C1 segment of cervical spinal cord (tissue), 14 donors: ENCODE results near the gene HS6ST2.

Experiments
- DNase-seq, 14 donors: peaks; one replicate each; lab custom pipeline; 2025; lab: John Stamatoyannopoulos, UW

The HS6ST2 gene

GRCh38 chrX:132677233-132677716 is 281.2 kb downstream of the HS6ST2 start:
- DNase-seq: no peak

GRCh38 chrX:132676561-132677186 is 281.8 kb downstream of the HS6ST2 start:
- no peak for DNase-seq

GRCh38 chrX:132676102-132676501 is 282.3 kb downstream of the HS6ST2 start:
- no peak for DNase-seq

DNA sequence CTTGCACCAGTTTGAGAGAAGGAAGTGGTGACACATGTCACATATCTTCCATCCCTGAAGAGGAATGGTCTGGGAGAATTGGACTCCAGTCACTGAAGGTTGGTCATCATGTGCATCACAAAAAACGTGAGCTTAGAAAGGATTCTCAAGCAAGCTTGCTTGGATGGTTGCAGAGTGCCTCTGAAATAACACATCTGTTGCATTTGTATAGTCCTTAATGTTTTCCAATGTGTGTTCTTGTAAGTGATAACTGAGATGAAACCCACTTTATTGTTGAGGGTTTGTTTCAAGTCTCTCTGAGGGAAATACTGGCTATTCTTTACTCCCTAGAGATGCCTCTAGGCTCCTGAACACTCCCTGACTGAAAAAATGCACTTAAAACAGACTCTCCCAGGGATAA is 285.1 kb downstream of the HS6ST2 start:
- no peak for DNase-seq

DNA sequence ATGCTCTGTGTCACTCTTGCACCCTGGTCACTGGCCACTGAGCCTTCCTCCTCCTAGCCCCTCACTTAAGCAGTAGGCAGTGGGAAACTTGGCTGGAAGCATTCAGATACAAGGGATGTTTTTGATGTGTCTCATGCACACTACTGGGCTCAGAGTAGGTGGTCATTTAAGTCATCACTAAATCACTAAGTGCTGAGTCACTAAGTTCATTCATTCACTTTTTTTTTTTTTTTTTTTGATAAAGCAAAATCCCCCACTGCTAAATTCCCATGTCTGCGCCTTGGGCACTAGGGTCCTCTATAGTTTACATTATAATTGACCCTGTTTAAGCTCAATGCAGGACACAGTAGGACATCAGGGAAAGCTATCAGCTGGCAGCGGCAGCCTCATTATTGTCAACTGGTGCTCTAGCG is 287.2 kb downstream of the HS6ST2 start:
- DNase-seq: no peak

- DNase-seq: no peak
These were observed 289.3 kb downstream of the HS6ST2 start for GRCh38 chrX:132669142-132669541.

DNA sequence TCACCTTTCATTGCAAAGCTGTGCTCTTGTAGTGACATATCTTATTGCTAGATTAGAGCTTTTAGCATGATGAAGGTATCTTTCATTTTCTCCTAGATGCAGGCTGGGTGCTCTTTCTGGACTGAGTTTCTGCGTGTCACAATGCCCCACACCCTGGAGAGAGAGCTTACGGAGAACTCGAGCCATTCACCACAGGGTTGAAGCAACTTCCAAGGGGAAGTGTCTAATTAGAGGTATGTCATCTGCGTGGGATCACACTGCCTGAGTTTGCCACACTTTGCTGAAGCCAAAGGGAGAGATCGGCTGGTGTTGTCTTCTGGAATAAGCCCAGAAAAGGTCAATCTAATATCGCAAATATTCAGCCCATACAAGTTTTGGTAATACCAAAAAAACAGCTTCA is 290.3 kb downstream of the HS6ST2 start:
- DNase-seq: no peak

DNA sequence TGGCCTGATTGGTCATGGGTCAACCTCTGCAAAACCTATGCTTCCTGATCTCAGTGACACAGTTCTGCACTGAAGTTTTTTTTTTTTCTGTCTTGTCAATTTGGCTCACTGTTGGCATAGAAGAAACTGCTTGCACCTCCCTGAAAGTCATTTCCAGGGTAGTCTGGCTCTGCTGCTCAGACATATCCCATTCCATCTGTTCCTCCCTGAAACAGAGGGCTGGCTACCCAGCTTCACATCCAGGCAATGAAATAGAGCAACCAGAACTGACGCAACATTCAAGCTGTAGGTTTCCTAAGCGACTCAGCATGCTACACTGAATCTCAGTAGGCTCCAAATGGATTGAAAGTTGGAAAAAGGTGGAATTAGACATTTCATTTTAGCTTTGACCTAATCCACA is 292.8 kb downstream of the HS6ST2 start:
- no peak for DNase-seq

GRCh38 chrX:132664273-132664672 is 294.2 kb downstream of the HS6ST2 start:
- no peak for DNase-seq

DNA sequence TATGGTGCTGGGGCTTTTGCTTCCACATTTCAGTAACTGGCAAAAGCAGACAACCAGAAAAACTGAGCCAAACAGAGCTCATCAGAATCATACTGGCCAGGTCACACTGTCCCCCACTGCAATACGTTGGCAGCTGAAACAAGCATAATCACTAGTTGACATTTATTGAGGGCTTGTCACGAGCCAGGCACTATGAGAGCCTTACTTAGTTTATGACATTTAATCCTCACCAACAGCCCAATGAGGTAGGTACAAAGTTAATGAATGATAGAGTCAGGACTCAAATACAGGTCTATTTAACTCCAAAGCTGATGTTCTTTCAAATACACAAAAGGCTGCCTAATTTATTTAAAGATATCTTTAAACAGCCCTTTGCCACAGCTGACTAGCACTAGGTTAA is 295.6 kb downstream of the HS6ST2 start:
- no peak for DNase-seq

DNA sequence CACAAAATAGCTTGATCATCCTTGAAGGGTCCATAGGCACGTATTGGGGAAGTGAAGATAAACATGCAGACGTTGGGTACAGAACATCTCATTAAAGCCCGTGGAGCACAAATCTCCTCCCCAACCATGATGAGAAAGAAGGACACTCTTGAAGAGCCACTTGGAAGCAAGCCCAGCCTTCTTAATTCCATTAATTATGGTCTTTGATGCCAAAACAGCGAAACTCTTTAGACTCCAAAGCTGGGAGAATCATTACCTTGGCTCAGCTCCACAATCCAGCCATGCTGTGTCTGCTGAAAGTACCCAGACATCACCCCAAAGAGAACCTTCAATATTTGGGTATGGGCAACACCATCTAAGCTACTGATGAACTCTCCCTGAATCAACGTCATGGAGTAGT is 300.6 kb downstream of the HS6ST2 start:
- DNase-seq: no peak

GRCh38 chrX:132652871-132653270 is 305.6 kb downstream of the HS6ST2 start:
- no peak for DNase-seq

GRCh38 chrX:132651421-132652086 is 306.9 kb downstream of the HS6ST2 start:
- DNase-seq: no peak

- no peak for DNase-seq
These were observed 309.5 kb downstream of the HS6ST2 start for GRCh38 chrX:132648895-132649294.

- DNase-seq: no peak
These were observed 319.0 kb downstream of the HS6ST2 start for GRCh38 chrX:132639446-132639845.

DNA sequence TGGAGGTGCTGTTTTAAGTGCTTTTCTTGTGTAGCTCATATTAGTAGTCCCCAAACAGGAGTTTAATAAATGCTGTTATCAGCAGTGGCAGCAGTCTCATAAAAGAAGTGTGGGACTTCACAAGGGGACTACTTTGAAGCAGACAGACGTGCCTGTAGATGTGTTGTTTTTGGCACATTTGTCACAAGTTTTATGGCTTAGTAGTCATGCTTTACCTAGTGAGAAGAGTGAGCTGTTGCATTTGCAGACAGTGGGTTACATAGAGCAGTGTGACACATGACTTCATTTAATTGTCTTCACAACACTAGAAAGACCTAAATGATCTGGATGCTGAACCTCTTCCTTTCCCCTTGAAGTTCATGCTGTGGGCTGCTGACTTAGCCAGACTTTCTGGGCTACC is 320.1 kb downstream of the HS6ST2 start:
- DNase-seq: no peak

- DNase-seq: no peak
These were observed 322.3 kb downstream of the HS6ST2 start for GRCh38 chrX:132636080-132636479.

GRCh38 chrX:132634521-132634920 is 323.9 kb downstream of the HS6ST2 start:
- no peak for DNase-seq

DNA sequence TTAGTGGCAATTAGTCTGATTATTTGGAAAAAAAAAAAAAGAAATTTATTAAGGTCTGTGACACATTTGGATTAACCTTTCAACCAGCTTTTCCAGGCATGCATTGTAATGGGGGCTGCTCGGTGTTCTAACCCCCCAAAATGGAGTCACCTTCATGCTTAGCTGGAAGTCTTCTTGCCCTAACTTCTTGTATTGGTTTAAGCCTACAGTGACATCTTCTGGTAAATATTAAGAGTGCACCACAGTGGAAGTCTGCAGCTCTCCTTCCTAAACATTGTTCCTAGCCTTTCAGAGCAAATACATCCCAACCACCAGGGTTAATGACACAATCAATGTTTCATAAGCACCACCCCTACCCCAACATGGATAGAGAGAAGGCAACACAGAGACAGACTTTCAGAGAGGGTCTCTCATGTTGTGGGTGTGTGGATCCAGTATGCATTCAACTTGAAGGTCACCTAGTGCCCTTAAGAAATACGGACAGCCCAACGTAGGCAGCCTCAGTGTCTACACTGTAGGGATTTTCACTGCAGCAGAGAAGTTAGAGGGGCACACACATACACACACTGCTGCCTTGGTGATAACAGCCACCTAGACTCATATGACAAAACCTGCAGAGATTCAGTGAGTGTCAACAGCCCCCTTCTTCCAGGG is 326.7 kb downstream of the HS6ST2 start:
- no peak for DNase-seq

GRCh38 chrX:132624466-132624865 is 334.0 kb downstream of the HS6ST2 start:
- DNase-seq: no peak

DNA sequence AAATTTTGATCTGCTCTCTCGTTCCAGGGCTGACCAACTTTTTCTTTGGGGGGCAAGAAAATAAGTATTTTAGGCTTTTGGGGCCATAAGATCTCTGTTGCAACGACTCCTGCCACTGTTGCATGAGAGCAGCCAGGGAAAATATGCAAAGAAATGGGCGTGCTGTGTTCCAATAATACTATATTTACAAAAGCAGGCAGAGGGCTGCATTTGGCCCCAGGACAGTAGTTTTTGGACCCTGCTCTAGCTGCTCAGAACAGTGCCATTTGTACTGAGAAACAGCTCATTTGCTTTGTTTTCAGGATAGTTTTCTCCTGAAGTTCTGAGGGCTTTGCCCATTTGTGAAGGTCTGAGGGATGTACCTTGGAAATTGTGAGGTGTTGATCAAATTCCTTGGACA is 334.5 kb downstream of the HS6ST2 start:
- DNase-seq: no peak

DNA sequence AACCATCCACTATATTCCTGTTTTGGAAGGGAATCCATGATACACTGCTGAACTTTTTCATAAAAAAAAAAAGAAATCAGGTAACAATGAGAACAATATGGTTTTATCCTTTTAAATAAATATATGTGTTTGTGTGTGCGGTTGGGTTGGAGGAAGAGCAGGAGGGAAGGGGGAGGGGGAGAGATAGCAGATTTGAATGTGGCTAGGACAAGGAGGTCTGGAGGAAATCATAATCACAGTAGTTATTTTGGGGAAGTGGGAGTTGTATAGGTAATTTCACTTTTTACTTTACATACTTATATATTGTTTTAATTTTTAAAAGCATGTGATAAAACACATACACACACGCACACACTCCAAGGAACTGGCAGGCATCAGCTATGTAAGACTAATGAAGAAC is 335.1 kb downstream of the HS6ST2 start:
- DNase-seq: no peak

GRCh38 chrX:132622130-132622529 is 336.3 kb downstream of the HS6ST2 start:
- DNase-seq: no peak
